Endothelial cell of hepatic sinusoid (primary cell): ENCODE results near the gene GMEB1.
"Not testable (repeated sequence)": the region's sequence is repeated elsewhere in the genome, so short reads cannot be mapped to it uniquely, and the experiment has no call there.

Experiments
- in situ Hi-C: cut with HindIII; loops from 2 replicates; pipeline ENCODE4 v1.10.0; 2017; ENCODE audit warnings: low sequenced_read_pairs

The GMEB1 gene

GRCh38 chr1:28744184-28744583 is 75.6 kb downstream of the GMEB1 start:
- in situ Hi-C loops, result no loop called here

GRCh38 chr1:28745653-28746173 is 77.1 kb downstream of the GMEB1 start:
- in situ Hi-C loops, result no loop called here

- in situ Hi-C loops, result no loop called here
These were observed 81.7 kb downstream of the GMEB1 start for GRCh38 chr1:28750330-28750729.

- in situ Hi-C loops, result not testable (repeated sequence)
These were observed 82.2 kb downstream of the GMEB1 start for GRCh38 chr1:28750771-28751294.

GRCh38 chr1:28751315-28752060 is 82.9 kb downstream of the GMEB1 start:
- in situ Hi-C loops, result no loop called here

- in situ Hi-C loops, result no loop called here
These were observed 87.1 kb downstream of the GMEB1 start for GRCh38 chr1:28755701-28756100.

GRCh38 chr1:28756846-28757245 is 88.3 kb downstream of the GMEB1 start:
- in situ Hi-C loops, result no loop called here

GRCh38 chr1:28758420-28758819 is 89.8 kb downstream of the GMEB1 start:
- in situ Hi-C loops, result no loop called here

- in situ Hi-C loops, result no loop called here
These were observed 90.7 kb downstream of the GMEB1 start for GRCh38 chr1:28759257-28759656.

- in situ Hi-C loops, result no loop called here
These were observed 92.6 kb downstream of the GMEB1 start for GRCh38 chr1:28761189-28761588.

- in situ Hi-C loops, result no loop called here
These were observed 98.1 kb downstream of the GMEB1 start for GRCh38 chr1:28766532-28767183.
